Inferior parietal cortex (tissue), 1 donor: ENCODE data around the gene RHOBTB1.

Source experiments
- DNase-seq: peaks from one replicate; pipeline ENCODE4 v3.0.0-alpha.2; 2016; ENCODE audit errors: extremely low spot score

RHOBTB1 gene

DNA sequence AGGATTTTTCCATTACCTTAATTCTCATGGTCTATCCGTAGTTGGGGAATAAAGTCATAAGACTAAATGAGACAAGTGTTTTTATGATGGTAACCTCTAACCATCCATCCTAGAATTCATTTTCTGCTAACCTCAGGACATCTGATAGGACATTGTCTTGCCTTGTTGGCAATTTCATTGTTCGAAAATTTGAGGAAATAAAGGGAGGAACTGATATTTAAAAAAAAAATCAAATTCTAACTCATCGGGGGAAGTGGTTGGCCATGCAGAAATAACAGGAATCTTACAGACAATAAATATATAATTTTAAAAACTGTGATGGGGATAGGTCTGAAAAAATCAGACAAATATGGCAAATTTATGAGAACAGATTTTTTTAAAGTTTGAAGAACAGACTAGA is 21.7 kb upstream of the RHOBTB1 start:
- DNase-seq, result no peak

DNA sequence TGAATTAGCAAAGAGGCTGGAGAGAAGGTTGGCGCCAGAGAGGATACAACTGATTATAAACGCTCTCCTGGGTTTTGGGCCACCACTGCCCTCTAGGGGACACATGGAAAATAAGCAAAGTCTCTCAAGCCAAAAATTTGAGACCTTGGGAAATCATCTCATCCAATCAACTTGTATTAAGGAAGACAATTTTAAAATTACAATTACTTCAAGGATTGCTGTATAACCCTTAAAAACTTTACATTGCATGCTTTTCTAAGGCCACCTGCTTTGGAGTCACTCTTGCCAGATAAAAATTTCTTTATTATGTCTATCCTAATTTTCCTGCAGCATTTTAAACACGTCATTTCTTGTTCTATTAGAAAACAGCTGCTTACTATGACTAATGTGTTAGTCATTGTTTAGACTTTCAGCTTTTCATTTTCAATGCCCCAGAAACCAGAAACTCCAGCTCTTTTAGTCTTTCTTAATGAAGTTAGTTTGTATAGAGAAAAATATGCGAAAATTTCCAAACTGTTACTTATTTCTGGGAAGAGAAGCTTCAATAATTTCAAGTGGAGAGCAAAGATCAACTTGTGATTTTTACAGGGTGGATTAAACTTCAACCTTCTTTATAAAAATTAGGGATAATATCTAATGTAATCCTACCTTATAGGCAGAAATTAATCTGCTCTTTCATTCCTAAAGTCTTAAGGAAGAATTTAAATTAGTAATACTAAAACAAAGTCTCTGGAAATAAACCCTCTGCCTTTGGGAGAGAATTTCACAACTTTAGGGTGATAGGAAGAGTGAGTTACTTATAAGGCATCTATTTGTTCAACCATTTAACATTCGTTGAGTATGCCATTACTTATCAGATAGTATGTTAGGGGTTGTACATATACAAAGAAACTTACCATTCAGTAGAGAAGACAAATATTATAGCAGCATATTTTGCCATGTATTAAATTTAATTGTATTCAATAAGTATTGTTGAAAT is 20.6 kb upstream of the RHOBTB1 start:
- peak; percentile 95 for DNase-seq

DNA sequence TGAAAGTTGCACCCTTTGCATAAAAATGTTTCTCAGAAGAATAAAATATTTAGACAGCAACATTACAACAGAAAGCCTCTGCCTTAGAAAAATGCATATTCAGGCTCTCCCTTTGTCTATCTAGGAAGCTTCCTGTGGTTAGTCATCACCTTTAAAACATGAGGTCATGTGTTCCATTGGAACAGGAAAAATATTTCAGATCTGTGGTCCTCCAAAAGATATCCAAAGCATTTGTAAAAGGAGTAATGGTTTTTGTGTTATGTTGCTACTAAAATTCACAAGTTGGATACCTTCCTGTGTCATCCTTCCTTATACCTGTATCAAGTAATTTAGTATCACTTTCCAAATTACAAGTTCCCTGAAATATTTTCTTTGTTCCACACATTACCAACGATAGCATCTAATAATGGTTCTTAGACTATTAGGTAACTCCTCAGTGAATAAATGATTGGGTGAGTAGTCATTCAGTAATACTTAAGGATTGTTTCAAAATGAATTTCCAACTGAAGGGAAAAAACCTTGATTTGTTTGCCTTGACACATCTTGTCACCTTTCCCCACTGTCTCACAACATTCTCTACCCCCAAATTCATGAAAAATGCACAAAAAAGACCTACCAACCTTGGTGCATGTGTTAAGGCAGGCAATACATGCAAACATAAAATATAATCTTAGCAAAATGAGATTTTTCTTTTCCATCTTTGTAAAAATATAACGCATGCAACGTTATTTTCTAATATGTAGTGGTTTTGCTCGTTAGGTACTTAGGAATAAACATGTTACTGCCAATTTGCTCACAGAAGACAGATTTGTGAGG is 19.7 kb upstream of the RHOBTB1 start:
- no peak for DNase-seq

DNA sequence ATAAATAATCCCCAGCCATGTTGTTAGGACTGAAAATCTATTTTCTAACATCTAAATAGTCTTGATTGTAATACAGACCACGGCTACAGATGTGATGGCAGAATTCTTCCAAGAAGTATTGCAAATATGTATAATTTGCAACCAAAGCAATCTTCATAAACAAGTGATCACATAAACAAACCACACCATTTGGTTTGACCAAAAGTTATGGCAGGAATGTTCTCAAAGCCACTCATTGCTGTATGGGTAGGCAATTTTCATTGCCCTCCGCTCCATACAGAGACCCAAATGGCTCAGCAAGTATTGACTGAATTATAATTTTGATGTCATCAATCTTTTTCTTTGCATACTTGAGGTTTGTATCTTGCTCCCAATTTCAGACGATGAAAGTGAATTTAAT is 19.0 kb upstream of the RHOBTB1 start:
- DNase-seq, result no peak

DNA sequence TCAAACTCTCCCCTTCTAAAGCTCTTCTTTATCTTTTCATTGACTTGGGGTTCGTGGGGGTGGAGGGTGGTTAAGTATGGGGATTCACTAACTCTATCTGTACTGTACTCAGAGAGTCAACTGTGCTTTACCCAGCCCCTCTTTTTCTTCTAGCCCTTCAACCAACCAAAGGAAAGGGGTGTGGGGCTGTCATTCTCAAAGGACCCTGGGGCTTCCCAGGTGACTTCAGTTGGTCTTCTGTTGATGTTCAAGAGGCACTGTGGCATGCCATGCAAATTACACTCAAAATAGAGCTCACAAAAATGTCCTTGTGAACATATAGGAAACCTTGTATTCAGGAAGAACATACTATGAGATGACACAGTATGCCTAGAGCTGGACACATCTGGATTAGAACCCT is 16.9 kb upstream of the RHOBTB1 start:
- DNase-seq, result no peak

DNA sequence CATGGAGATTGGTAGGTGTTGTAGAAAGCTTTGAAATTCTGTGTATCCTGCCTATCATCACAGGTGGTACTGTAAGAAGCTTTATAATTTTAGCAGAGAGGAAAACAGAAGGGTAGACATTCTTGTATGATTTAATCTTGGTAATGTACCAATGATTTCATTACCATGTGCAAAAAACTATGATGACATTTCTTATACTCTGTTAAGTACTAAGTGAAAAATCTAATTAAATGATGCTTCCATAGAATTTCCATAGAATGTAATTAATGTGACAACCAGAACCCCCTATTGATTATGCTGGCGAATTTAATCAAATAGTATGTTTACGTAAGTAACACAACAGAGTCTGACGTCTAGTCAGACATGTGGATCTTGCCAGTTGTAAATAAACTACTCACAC is 16.0 kb upstream of the RHOBTB1 start:
- no peak for DNase-seq

DNA sequence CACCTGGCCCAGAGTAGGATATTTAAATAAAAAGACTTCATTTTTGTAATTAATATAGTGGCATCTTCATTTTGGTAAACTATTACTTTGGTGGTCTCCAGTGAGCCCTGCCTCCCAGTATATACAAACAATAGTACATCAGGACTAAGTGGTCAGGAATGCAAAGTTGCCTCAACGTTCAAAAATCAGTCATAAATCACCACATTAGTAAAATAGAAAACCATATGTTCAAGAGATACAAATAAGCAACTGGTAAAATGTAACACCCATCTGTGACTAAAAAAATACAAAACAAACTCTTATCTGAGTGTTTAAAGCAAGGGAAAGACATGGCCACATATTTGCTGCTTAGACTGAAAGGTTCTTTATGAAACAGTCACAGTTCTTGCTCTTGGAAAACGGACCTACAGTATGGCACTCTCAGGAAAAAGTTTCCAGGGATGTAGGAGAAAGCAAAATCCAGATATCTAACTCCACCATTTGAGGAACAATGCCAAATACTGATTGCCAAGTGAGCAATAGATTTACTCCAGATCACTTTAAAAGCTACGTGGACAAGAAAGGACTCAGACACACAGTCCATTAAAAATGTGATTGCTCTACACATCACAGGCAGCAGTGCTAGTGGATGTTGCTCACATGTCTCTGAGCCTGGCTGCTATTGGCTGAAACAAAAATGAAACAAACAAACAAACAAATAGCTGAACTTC is 15.1 kb upstream of the RHOBTB1 start:
- no peak for DNase-seq

DNA sequence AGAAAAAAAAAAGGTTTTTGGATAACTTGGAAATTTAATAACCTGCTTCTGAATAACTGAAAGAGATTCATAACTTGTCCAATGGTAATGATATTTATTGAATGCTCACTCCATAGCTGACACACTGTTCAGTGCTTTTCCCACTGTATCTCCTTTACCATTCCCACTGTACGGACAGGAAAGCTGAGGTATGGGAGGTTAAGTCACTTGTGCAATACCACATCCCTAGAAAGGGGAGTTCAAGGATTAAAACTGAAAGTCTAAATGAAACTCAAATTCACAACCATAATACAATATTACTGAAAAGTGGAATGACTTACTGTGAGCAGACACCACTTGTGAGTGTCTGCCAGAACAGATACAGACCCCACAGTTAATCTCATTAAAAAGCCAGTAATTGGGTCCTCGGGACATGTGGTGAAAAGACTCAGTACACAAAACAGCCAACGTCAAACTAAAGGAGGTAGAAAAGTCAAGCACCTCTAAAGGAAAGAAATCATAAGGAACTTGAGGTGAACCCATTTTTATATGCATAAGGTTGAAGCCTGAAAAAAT is 13.8 kb upstream of the RHOBTB1 start:
- no peak for DNase-seq

DNA sequence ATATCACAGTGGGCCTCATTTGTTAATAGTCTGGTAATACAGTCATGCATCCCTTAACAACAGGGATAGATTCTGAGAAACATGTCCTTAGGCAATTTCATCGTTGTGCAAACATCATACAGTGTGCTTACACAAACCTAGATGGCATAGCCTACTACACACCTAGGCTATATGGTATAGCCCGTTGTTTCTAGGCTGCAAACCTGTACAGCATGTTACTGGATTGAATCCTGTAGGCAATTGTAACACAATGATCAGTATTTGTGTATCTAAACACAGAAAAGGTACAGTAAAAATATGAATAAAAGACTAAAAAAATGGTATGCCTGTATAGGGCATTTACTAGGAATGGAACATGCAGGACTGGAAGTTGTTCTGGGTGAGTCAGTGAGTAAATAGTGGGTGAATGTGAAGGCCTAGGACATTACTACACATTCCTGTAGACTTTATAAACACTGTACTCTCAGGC is 12.0 kb upstream of the RHOBTB1 start:
- no peak for DNase-seq

DNA sequence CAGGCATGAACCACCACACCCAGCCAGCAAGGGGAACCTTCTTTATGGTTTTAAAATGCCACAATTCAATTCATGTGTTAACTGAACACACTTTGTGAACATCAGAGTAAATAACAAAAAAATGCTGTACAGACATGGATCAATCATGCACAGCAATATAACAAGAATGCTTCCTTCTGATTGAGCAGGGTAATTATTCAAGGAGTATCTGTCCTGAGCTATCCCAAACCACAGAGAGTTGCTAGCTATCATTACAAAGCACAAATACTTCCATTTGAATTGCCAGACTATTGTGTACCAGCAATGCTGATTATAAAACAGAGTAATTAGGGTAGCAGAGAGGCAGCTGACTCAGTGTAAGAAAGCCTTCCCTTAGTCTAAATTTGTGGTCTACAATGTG is 11.3 kb upstream of the RHOBTB1 start:
- no peak for DNase-seq

DNA sequence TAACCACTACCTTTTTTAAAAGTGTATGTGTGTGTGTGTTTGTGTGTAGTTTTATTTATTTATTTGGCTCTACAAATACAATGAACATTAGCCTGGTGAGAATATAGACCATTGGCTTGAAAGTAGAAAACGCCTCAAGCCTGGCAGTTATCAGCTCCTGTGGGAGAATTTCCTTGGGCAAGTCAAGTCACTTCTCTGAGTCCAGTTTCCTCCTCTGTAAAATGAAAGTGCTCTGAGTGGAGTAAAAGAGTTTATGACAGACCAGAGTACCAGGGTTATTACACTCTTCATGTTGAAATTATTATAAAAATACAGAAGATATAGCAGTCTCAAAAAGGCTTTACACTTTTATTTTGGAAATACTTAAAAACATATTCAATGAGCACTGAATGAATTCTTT is 10.1 kb upstream of the RHOBTB1 start:
- no peak for DNase-seq

DNA sequence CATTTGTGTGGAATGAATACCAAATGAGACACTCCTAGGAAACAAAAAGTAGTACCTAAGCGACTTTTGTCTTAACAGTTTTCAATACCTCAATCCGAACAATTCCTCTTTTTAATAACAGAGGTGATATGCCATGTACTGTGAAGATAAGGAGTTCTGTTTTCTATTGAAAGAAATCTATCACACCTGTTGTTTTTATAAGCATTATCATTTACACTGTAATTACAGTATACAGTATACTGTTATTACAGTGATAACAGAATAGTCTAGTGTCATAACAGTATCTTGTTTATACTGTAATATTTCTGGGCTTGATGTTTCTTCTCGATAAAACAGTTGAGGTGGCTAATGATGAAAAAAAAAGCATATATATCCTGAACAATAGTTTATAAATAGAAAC is 9.4 kb upstream of the RHOBTB1 start:
- DNase-seq, result no peak

DNA sequence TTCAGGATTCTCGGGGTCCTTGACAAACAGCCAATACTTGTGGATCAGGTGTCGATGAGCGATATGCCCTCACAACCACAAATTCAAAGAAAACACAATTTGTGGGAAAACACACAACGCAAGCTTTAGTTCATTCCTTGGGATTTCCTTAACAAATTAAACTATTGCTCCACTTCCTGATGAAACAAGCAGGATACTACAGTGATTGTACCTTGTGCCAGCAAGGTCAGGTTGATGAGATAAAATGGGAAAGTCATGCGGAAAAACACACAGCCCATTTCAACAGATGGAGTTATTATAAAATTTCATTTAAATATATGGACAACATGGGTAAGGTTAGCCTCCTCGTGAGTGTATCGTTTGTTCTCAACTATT is 8.8 kb upstream of the RHOBTB1 start:
- no peak for DNase-seq

DNA sequence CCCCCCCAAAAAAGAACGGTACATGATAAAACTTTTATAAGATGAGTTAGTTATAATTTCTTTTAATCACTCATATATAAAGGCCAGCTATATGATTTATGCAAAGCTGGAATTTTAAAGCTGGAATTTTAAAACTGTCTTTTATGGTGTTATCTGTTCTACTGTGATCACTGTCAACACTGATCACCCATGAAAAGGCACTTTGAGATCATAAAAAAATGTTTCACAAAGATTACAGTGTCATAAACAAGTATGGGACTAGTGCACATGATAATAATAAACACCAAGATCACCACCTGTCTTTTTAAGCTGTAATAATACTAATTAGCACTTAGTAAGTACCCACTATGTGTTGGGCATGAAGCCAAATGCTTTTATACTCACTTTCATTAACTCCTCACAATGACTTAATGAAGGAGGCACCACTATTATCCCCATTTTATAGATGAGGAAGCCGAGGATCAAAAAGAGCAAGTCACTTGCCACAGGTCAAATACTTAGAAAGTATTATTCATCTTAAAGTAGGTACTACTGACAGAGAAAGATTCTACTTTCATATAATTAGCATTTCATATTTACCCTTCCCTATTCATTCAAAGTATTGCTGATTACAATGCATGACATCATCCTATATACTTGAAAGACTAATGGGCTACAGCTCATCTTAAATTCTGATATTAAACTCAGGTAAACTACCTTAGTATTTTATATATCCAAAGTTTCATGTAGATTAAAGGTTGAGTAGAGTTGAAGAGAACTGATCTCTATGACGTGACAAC is 8.3 kb upstream of the RHOBTB1 start:
- DNase-seq, result no peak

DNA sequence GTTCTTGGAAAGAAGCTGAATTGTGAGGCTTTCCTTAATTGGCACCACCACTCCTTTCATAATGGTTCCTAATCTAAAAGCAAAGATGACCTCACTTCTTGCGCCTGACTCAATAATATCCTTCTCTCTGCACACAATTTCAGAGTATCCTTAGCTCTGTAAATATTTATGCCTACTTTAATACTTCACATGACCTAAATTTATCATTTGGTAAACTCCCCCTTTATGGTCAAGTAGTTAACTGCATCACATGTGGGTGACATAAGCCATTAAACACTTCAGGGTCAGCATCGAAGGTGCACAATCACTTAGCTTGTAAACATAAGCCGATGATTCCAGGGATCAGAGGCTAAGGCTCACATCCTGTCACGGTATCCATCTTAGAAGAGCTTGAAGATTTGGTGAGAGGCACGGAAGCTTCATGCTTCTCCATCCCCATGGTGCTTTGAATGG is 7.3 kb upstream of the RHOBTB1 start:
- no peak for DNase-seq

DNA sequence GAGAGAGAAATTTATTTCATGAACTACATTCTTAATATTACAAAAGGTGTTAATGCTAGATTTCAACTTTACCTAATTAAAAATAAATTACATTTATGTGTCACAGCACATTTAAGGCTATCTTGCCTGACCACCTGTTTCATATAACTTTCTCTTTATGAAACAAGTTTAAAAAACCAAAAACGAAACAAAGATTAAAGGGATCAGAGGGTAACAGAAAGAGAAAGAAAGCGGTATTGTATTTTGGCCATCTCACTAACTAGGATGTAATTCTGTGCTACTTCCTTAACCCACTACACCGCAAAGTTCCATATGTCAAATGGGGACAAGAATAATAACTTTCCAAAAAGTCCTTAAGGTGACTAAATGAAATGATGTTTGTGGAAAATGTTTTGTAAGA is 6.3 kb upstream of the RHOBTB1 start:
- no peak for DNase-seq

DNA sequence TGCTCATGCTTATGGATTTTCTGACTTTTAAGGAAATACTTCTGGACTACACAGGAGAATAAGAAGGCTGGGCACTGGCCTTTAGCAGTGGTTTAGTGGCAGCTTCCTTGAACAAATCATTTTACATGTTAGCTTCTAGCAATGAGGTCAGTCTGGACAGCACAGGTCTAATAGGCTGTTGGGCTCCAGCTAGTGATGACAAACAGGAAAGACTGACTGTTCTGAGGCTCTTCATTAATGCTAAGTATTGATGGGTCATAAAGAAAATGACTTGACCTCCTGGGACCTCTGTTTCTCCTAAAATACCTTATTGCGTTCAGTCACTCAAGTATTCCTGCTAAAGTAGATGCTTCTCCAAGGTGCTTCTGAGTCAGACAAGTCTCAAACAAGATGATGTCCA is 4.9 kb upstream of the RHOBTB1 start:
- no peak for DNase-seq

DNA sequence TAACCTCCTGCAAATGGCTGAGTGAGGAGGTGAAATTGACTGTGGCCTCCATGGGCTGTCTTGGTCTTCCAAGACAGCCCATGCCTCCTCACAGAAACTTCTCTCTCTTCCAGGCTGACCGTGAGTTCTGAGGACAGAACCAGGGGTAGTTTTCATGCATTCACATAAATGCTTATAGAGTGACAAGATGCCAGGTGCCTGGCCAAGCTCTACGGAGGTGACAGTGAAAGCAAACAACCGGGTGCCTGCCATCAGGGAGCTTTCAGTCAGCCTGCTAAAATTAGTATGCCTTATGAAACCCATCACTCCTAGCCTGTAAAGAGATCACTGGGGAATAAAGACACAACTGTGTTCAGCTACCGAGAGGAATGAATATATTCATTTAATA is 919 bp upstream of the RHOBTB1 start:
- no peak for DNase-seq

DNA sequence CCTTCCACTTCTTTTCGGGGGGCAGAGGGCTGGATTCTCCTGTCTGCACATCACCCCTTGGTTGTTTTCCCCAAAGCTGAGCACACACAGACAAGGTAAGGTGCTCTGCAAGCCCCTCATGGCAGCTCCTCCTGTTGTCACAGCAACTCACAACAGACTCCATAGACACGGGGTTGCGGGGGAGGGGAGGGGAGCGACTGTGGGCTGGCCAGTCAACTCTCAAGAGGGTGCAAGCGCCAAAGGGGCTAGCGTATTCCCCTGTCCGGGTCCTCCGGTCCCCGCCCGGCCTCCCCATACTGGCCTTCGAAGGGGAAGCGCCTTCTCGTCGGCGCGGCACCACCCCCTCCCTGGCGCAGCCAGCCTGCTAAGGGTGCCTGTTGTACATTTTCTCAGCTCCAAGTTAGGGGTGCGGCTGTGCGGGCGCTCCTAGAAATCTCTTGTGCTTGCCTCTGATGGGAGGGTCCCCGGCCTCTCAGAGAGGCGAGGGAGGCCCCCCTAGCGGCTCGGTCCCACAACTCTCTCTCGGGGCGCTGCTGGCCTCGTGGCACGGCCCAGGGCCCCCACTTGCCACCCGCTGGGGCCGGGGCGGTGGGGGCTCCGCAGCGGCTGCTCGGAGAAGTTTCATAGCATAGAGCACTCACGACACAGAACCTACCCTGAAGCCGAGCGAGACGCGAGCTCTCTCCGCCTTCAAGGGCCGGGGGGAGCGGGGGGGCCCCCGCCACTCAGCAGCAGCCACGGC is 498 bp downstream of the RHOBTB1 start:
- DNase-seq, result peak; percentile 65

DNA sequence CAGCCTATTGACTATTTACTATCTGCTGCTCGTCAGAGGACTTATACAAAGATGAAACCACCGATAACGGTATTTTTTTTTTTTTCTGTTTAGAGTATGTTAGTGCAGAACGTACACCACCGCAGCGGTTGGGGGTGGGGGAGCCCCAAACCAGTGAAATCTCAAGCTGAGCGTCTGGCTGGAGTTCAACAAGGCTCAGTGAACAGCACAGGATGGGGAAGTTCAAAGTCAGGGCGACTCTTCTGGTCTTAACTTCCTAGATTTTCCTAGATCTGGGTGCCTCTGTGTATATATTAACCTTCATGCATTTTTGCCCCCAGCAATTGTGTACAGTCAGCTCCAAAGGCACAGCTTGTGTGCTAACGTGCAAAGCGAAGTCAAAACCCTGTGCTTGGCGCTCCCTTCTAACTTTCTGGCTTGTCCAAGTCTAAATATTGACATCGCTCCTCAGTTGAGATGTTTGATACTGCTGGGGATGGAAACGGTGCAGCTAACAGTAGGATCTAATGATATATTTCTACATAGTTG is 1.1 kb downstream of the RHOBTB1 start:
- peak; percentile 70 for DNase-seq
